Cardiac septum (tissue), 1 donor: ENCODE measurements around the gene NRL. TPM values are rescaled to one million over a fixed set of nuclear protein-coding genes. Genes with fewer than 3 reads are reported as not detected.
"Not testable (repeated sequence)": the region's sequence is repeated elsewhere in the genome, so short reads cannot be mapped to it uniquely, and the experiment has no call there.

ENCODE experiments used
- DNase-seq: peaks from one replicate; pipeline ENCODE4 v3.0.0-alpha.2; 2020; ENCODE audit warnings: low spot score
- intact Hi-C: fragments of 100-400 bp; cut with DNase I; formaldehyde crosslinking; loops from one replicate; pipeline ENCODE4 v1.14.0; 2022
- total RNA-seq: library from RNA; stranded (reverse); fragmentation: NEBNext Ultra II Directional; extraction: Animal tissue kit (Norgen Biotek cat#: 25700); gene quantifications from one replicate; pipeline ENCODE4 v1.2.1, GENCODE V29; 2021
- donor health status: DM: no; HTN: no; CAD: no.

The NRL gene
- total RNA-seq, 1 donor from 2014 or later, result 2.4 TPM

- intact Hi-C loops, result no loop called here
- no peak for DNase-seq
Observed at GRCh38 chr14:24106672-24107271, 8.0 kb downstream of the NRL start.

- peak; percentile 17 for DNase-seq
- intact Hi-C loops, result not testable (repeated sequence)
Observed at GRCh38 chr14:24105609-24106239, 9.0 kb downstream of the NRL start.

GRCh38 chr14:24103451-24103850 is 11.3 kb downstream of the NRL start:
- DNase-seq, result no peak
- intact Hi-C loops, result no loop called here

GRCh38 chr14:24102357-24103048 is 12.2 kb downstream of the NRL start:
- intact Hi-C loops, result no loop called here

GRCh38 chr14:24100982-24101494 is 13.7 kb downstream of the NRL start:
- DNase-seq, result no peak
- intact Hi-C loops, result no loop called here

More at GRCh38 chr14:24102357-24103048, 12.2 kb downstream of the NRL start:
- no peak for DNase-seq

- DNase-seq, result no peak
- intact Hi-C loops, result no loop called here
Observed at GRCh38 chr14:24100197-24100981, 14.4 kb downstream of the NRL start.

- intact Hi-C loops, result loop anchor here (10.0 kb wide), 1 partner anchor 114 kb away; the partner anchor contains the start of gene DHRS4L2
- DNase-seq, result no peak
Observed at GRCh38 chr14:24098927-24099813, 15.6 kb downstream of the NRL start.

- intact Hi-C loops, result loop anchor here (10.0 kb wide), 1 partner anchor 114 kb away; the partner anchor contains the start of gene DHRS4L2
- no peak for DNase-seq
Observed at GRCh38 chr14:24098229-24098926, 16.4 kb downstream of the NRL start.

- DNase-seq, result no peak
- intact Hi-C loops, result loop anchor here (10.0 kb wide), 1 partner anchor 112 kb away; the partner anchor contains the start of gene DHRS4L2
Observed at GRCh38 chr14:24096545-24097181, 18.1 kb downstream of the NRL start.

- intact Hi-C loops, result loop anchor here (10.0 kb wide), 1 partner anchor 111 kb away; the partner anchor contains the start of gene DHRS4L2
- no peak for DNase-seq
Observed at GRCh38 chr14:24095271-24096068, 19.3 kb downstream of the NRL start.

- no peak for DNase-seq
- intact Hi-C loops, result loop anchor here (5.0 to 10.0 kb wide), 2 partner anchors 83 to 110 kb away; partner anchors contain the start of gene DHRS4L2
Observed at GRCh38 chr14:24094841-24095270, 19.9 kb downstream of the NRL start.

- DNase-seq, result peak; percentile 91
- intact Hi-C loops, result loop anchor here (5.0 to 10.0 kb wide), 2 partner anchors 82 to 109 kb away; partner anchors contain the start of gene DHRS4L2
Observed at GRCh38 chr14:24093901-24094840, 20.6 kb downstream of the NRL start, which contains the start of gene PCK2. TSS of gene PCK2 (plus strand) at chr14:24094311. CDS start at chr14:24094406, 95 bp downstream.

GRCh38 chr14:24093207-24093900 is 21.4 kb downstream of the NRL start:
- intact Hi-C loops, result loop anchor here (5.0 to 10.0 kb wide), 2 partner anchors 81 to 109 kb away; partner anchors contain the start of gene DHRS4L2
- DNase-seq, result no peak

- intact Hi-C loops, result loop anchor here (5.0 to 10.0 kb wide), 2 partner anchors 80 to 108 kb away; partner anchors contain the start of gene DHRS4L2
- DNase-seq, result no peak
Observed at GRCh38 chr14:24092505-24093206, 22.1 kb downstream of the NRL start.
